NCI-H1417 (cell line): ENCODE measurements around the gene EPS8L2.

ENCODE experiments used
- DNase-seq, 3 experiments: peaks; one replicate each; lab custom pipeline; 2025; lab: John Stamatoyannopoulos, UW

The EPS8L2 gene

GRCh38 chr11:762421-763072 is 56.5 kb downstream of the EPS8L2 start:
- DNase-seq = peak; percentile 16 to 25 (median 18)

GRCh38 chr11:763073-763463 is 57.0 kb downstream of the EPS8L2 start:
- peak; percentile 34 to 54 (median 45) for DNase-seq

DNA sequence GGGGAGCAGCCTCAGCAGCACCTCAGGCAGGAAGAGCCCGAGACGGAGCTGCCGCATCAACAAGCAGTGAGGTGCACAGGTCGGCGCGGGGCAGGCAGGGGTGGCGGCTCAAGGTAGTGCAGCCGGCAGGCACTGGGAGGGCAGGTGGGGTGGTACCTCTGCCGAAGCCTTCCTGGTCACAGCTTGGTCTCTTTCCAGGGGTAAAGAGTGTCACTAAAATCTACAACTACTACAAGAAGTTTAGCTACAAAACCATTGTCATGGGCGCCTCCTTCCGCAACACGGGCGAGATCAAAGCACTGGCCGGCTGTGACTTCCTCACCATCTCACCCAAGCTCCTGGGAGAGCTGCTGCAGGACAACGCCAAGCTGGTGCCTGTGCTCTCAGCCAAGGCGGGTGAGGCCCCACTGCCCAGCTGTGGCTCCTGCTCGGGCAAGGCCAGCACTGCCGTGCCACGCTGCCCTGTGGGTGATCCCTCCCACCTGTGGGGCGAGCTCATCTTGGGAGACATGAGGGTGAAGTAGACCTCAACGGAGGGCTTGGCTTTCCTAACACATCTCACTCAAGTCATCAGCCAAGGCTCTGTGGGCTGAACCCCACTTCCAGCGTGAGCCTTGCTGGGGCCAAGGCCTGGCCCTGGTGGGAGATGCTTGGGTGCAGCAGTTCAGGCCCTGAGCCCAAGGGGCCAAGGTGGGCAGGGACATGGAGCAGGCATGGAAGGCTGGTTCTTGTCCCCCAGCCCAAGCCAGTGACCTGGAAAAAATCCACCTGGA is 57.7 kb downstream of the EPS8L2 start:
- peak in 1 of 3 experiments; percentile 9 for DNase-seq

- peak in 1 of 3 experiments; percentile 24 for DNase-seq
Measured at GRCh38 chr11:764322-765024, 58.4 kb downstream of the EPS8L2 start.

DNA sequence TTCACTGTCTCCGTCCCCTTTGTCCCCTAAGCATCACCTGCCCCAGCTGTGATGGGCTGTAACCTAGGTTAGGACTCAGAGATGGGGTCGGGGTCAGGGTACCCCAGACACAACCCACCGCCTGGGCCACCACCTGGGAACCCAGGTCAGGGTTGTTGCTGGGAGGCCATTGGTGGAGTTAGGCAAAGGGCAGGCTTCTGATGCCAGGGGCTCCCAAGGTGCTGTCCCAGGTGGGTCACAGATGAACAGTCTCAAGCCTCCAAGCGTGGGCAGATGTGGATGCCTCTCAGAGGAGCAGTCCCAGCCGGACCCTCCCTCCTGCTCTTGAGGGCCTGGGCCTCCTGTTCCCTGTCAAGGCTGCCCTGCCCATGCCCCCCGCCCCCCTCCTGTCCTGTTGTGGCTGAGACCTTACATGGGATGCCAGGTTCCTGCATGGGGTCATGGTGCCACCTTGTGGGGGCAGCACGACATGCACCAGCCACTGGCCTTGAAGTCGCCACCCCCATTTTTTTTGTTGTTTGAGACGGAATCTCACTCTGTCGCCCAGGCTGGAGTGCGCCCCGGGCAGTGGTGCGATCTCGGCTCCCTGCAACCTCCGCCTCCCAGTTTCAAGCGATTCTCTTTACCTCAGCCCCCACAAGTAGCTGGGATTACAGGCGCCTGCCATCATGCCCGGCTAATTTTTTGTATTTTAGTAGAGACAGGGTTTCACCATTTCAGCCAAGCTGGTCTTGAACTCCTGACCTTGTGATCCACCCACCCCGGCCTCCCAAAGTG is 59.2 kb downstream of the EPS8L2 start:
- DNase-seq = peak; percentile 24 to 52 (median 32)

- DNase-seq = no peak
Measured at GRCh38 chr11:765802-766091, 59.7 kb downstream of the EPS8L2 start.

DNA sequence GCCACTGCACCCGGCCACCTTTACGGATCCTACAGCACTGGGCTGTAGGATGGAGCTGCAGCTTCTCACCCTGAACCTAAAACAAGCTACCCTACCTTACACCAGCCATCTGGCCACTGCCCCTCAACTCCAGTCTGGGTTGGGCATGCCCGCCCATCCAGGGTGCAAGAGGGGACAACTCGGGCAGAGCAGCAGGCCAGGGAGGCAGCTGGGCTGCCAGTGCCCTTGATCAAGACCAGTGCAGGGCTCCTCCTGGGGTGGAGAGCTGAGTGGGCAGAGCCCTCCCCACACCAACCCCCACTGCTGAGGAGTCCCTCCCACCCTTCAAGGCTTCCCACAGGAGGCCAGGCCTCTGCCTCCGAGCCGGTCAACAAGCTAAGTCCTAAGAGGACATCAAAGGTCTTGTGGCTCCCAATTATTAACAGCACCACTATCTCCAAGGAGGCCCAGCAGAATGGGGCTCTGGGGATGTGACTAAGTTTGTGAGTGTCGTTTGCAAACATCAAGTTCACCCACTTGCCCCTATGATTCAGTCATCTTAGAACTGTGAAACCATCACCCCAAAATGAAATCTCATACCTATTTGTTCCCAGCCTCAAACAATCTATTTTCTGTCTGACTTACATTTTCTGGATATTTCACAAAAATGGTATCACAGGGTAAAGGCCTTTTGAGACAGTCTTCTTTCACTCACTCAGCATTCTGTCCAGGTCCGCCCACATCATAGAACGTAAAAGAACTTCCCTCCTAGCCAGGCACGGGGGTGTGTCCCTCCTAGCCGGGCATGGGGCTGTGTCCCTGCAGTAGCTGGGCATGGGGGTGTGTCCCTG is 60.3 kb downstream of the EPS8L2 start:
- DNase-seq = no peak

GRCh38 chr11:766936-767210 is 60.8 kb downstream of the EPS8L2 start:
- no peak for DNase-seq

GRCh38 chr11:767238-767637 is 61.2 kb downstream of the EPS8L2 start:
- no peak for DNase-seq

DNA sequence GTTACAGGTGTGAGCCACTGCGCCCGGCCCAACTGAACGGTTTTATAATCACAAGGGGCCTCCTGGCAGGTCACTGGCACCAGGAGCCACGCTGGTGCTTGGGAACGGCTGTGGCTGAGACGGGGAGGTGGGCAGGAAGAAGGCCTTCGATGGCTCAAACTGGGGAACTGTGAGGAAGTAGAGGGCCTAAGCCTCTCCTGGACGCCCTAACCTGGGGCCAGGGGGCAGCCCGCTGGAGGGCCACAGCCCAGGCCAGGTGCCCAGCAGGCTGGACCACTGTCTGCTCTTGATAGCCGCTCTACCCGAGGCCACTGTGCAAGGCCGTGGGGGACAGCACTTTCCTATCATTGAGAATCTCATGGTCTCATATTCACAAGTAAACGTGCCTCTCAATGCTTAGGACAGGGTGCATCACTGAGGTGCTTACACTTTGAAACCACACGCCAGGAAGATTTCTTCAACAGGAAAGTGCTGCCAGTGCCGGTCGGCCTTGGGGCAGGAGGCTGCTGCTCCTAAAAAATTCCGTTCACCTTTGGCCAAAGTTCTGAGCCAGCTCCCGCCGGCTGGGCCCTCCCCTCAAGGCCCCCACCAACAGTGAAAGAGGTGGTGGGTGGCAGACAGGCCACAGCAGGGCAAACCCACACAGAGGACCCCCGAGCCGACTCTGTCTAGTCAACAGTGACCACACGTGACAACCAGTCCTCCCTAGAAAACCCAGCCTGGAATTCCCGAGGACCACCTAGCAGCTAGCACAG is 64.0 kb downstream of the EPS8L2 start:
- DNase-seq = no peak

DNA sequence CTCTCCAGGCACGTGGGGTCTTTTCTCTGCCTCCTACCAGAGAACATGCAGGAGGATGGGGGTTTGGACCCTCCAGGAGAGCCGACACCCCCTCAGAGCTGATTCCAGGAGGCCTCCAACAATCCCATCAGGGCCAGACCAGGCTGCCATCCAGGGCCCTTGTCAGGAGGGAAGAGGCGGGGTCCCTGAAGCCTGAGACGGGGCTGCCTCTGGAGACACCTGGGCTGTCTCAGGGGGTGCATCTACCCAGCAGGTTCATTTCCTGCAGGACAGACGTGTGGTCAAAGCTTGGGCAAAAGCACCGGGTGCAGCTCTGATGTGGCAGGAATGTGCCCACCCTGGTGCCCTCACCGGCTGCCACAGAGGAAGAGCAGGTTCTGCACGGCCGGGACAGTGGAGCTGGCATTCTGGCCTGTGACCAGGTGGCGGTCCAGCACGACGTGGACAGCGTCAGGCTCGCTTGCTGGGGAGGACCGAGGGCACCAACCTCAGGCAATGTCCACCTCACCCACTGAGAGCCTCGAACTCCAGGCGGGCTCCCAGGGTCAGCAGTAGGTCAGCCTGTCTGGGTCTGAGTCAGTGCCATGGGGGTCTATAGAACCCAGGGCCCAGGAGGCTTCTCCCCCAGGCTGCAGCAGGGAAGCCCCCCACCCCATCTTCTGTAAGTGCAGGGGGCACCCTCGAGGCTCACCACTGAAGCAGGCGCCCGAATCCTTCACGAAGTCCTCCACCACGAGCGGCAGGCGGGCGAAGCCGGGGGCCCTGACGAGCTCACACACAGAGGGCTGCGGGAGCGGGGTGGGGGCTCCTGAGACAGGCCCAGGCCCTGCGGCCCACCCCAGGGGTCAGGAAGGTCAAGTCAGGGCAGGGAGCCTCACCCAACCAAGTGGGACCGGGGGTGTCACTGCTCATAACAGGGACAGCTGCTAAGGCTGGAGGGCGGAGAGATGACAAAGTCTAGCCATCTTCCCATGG is 64.9 kb downstream of the EPS8L2 start:
- DNase-seq = no peak

DNA sequence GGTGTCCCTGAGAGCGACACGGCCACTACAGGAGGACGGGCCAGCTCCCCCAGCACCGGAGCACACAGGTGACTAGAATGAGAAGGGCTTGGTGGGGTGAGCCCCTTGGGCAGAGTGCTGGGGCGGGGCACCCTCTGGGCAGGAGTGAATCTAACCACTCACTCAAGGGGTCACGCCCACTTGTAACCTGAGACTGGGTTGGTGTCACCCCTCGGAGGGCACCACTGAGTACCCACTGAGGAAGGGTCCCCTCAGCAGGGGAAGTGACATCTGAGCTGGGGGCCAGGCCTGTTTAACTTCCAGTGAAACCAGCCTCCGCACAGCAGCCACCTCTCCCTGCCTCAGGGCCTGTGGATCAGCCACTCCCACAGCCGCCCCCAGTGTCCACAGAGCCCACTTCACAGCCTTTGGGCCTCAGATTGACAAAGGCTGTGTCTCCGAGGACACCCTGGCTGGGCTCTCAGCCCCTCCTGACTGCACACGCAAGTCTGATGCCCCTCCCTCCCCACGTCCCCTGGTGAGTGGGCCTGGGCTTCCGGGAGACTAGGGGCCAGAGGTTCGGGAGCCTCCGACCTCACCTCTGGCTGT is 65.7 kb downstream of the EPS8L2 start:
- no peak for DNase-seq

- no peak for DNase-seq
Measured at GRCh38 chr11:772429-773390, 66.7 kb downstream of the EPS8L2 start.

GRCh38 chr11:773425-773824 is 67.4 kb downstream of the EPS8L2 start:
- DNase-seq = no peak

DNA sequence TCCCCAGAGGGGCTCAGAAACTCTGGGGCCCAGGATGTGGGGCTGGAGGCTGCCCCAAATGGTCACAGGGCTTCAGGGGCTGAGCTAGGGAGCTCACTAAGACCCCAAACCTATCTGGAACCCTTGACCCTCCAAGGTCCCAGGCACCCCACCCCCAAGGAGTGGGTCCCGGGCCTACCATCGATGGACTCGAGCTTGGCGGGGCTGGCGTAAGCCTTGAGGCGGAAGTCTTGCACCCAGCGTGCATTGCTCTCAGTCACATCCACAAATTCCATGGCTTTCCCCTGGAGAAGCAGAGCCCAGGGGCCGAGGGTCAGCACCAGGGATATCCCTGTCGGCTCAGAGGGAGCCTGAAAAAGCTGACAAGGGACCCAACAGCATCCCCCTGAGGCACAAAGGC is 67.8 kb downstream of the EPS8L2 start:
- DNase-seq = no peak

GRCh38 chr11:774873-775592 is 69.0 kb downstream of the EPS8L2 start:
- DNase-seq = no peak

GRCh38 chr11:776263-776560 is 70.2 kb downstream of the EPS8L2 start:
- DNase-seq = no peak
